M059J (cell line): ENCODE data around the gene AOX1. TPM values are rescaled to one million over a fixed set of nuclear protein-coding genes. Genes with fewer than 3 reads are reported as not detected.
"Not testable (repeated sequence)": the region's sequence is repeated elsewhere in the genome, so short reads cannot be mapped to it uniquely, and the experiment has no call there.

Experiments
- DNase-seq: peaks from one replicate; pipeline ENCODE4 v3.0.0-alpha.2; 2012; ENCODE audit warnings: low read depth
- total RNA-seq: library from RNA; depleted of rRNA; stranded (reverse); fragments of >200 nt; shearing (Covaris generic); gene quantifications from 2 replicates; pipeline ENCODE4 v1.2.3, GENCODE V29; 2014; rRNA removed

Gene AOX1
- total RNA-seq, 1 experiment from 2014 or later = 18.7 TPM

GRCh38 chr2:200700856-200701255 lies 115.0 kb downstream of the AOX1 start:
- DNase-seq = no peak

- no peak for DNase-seq
These were observed 116.2 kb downstream of the AOX1 start for GRCh38 chr2:200702044-200702443.

- no peak for DNase-seq
These were observed 116.9 kb downstream of the AOX1 start for GRCh38 chr2:200702646-200703118.

GRCh38 chr2:200703127-200703925 lies 117.5 kb downstream of the AOX1 start:
- peak; percentile 72 for DNase-seq

GRCh38 chr2:200703926-200704637 lies 118.3 kb downstream of the AOX1 start:
- no peak for DNase-seq

- DNase-seq = peak; percentile 15
These were observed 119.7 kb downstream of the AOX1 start for GRCh38 chr2:200705305-200706041.

GRCh38 chr2:200708943-200709342 lies 123.1 kb downstream of the AOX1 start:
- DNase-seq = no peak

- DNase-seq = peak; percentile 99
These were observed 127.3 kb downstream of the AOX1 start for GRCh38 chr2:200713003-200713703.

GRCh38 chr2:200713704-200714064 lies 127.9 kb downstream of the AOX1 start:
- peak; percentile 5 for DNase-seq

- not testable (repeated sequence) for DNase-seq
These were observed 129.2 kb downstream of the AOX1 start for GRCh38 chr2:200715014-200715413.

- no peak for DNase-seq
These were observed 130.6 kb downstream of the AOX1 start for GRCh38 chr2:200716386-200716785.

Other genes starting within 250 kb of the AOX1 start
- 10.7 and 15.2 TPM in 2 replicates for gene KCTD18, start 75.9 kb upstream of the AOX1 start, total RNA-seq
- 17.3 and 19.0 TPM in 2 replicates for gene SGO2, start 59.8 kb upstream of the AOX1 start, total RNA-seq
- gene BZW1, start 225.9 kb downstream of the AOX1 start, total RNA-seq = 448 and 553 TPM in 2 replicates